Measurements from ENCODE around the gene DDX59.

DDX59 gene

GRCh38 chr1:200676829-200677228, 7.1 kb upstream of the DDX59 start:
- no peak for DNase-seq (ENCODE audit: extremely low spot score)
- ChIA-PET CTCF (no interaction called here), POLR2A (interaction anchor here (0.6 kb wide), 1 partner anchor 431 kb away, joined by 3 read pairs; no protein-coding TSS in a partner anchor)
- TF ChIP-seq L3MBTL2 (conservative IDR thresholded peaks at IDR 0.05) (no peak), FOXA1 (IDR thresholded peaks at IDR 0.05) (no peak), ZNF384 (IDR thresholded peaks at IDR 0.05) (no peak), NFRKB (IDR thresholded peaks at IDR 0.05) (no peak), FOXK2 (IDR thresholded peaks at IDR 0.05) (no peak), BHLHE40 (IDR thresholded peaks at IDR 0.05; ENCODE audit: borderline replicate concordance) (no peak)

GRCh38 chr1:200675588-200675852, 5.8 kb upstream of the DDX59 start:
- no peak for DNase-seq (ENCODE audit: extremely low spot score)

GRCh38 chr1:200674838-200675587, 5.3 kb upstream of the DDX59 start:
- ChIA-PET CTCF (no interaction called here), POLR2A (no interaction called here)
- no peak for TF ChIP-seq CTBP1 (IDR thresholded peaks at IDR 0.05; ENCODE audit: borderline replicate concordance)
- TF ChIP-seq TARDBP (IDR thresholded peaks at IDR 0.05): no peak
- no peak for TF ChIP-seq ELF4 (IDR thresholded peaks at IDR 0.05)
- TF ChIP-seq BHLHE40 (IDR thresholded peaks at IDR 0.05; ENCODE audit: borderline replicate concordance): no peak
- TF ChIP-seq LEF1 (IDR thresholded peaks at IDR 0.05; ENCODE audit: borderline replicate concordance): no peak
- no peak for TF ChIP-seq NFRKB (IDR thresholded peaks at IDR 0.05)
- TF ChIP-seq ARNT (IDR thresholded peaks at IDR 0.05): no peak
- no peak for TF ChIP-seq FOXK2 (IDR thresholded peaks at IDR 0.05)
- no peak for TF ChIP-seq L3MBTL2 (conservative IDR thresholded peaks at IDR 0.05)
- no peak for TF ChIP-seq PKNOX1 (IDR thresholded peaks at IDR 0.05)
- no peak for TF ChIP-seq ZNF384 (IDR thresholded peaks at IDR 0.05)
- DNase-seq (ENCODE audit: extremely low spot score): no peak

More at GRCh38 chr1:200675588-200675852, 5.8 kb upstream of the DDX59 start:
- POLR2A ChIA-PET: no interaction called here
- CTCF ChIA-PET: no interaction called here
- TF ChIP-seq ZNF384 (IDR thresholded peaks at IDR 0.05): no peak
- no peak for TF ChIP-seq NFRKB (IDR thresholded peaks at IDR 0.05)
- TF ChIP-seq TARDBP (IDR thresholded peaks at IDR 0.05): no peak
- TF ChIP-seq FOXK2 (IDR thresholded peaks at IDR 0.05): no peak
- no peak for TF ChIP-seq L3MBTL2 (conservative IDR thresholded peaks at IDR 0.05)
- no peak for TF ChIP-seq SP1 (IDR thresholded peaks at IDR 0.05)
- TF ChIP-seq LEF1 (IDR thresholded peaks at IDR 0.05; ENCODE audit: borderline replicate concordance): no peak
- no peak for TF ChIP-seq FOXM1 (IDR thresholded peaks at IDR 0.05; ENCODE audit: borderline replicate concordance)
- no peak for TF ChIP-seq CTBP1 (IDR thresholded peaks at IDR 0.05; ENCODE audit: borderline replicate concordance)
- TF ChIP-seq ARNT (IDR thresholded peaks at IDR 0.05): no peak
- no peak for TF ChIP-seq FOXA1 (IDR thresholded peaks at IDR 0.05)

DNA sequence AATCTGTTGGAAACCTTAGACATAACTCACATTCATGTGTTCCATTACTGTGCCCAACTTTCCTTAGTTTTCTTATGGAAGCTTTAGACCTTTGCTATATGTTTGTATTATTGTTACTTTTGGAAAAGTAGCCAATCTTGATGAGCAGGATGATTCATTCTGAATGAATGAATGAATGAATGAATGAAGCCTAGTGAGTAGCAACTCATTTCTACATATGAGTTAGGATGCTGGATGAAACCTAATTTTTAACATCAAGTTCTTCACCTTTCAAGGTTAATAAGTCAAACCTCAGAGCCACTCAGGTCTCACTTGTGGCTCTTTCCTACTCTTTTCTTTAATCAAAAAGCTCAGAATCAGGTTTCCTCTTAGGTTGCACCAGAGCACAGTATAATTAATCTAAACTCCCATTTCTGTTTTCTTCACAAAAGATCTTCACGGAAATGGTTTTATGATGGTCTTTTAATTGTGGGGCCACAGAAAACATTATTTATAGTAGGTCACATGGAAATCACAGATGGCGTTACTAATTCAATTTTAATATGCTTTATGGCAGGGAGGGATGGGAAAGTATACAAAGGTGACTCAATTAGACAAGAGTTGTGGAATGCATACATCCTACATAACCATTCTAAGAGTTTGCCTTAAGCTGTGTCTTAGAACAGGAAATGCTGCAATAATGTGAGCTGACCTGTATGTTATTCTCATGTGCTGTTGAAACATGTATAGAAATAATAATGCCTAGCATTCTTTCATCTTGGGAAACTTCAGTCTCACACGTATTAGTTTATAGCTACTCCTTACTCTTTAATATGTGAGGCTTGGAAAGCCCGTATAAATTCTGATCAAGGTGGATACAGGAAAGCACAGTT, 4.5 kb upstream of the DDX59 start:
- POLR2A ChIA-PET: no interaction called here
- CTCF ChIA-PET: no interaction called here
- TF ChIP-seq PKNOX1 (IDR thresholded peaks at IDR 0.05): no peak
- TF ChIP-seq LEF1 (IDR thresholded peaks at IDR 0.05; ENCODE audit: borderline replicate concordance): no peak
- TF ChIP-seq FOXA1 (IDR thresholded peaks at IDR 0.05): no peak
- TF ChIP-seq FOXK2 (IDR thresholded peaks at IDR 0.05): no peak
- no peak for TF ChIP-seq CTBP1 (IDR thresholded peaks at IDR 0.05; ENCODE audit: borderline replicate concordance)
- TF ChIP-seq SUZ12 (IDR thresholded peaks at IDR 0.05): no peak
- TF ChIP-seq FOXM1 (IDR thresholded peaks at IDR 0.05; ENCODE audit: borderline replicate concordance): no peak
- TF ChIP-seq SP1 (IDR thresholded peaks at IDR 0.05): no peak
- TF ChIP-seq BHLHE40 (IDR thresholded peaks at IDR 0.05; ENCODE audit: borderline replicate concordance): no peak
- DNase-seq (ENCODE audit: extremely low spot score): no peak

DNA sequence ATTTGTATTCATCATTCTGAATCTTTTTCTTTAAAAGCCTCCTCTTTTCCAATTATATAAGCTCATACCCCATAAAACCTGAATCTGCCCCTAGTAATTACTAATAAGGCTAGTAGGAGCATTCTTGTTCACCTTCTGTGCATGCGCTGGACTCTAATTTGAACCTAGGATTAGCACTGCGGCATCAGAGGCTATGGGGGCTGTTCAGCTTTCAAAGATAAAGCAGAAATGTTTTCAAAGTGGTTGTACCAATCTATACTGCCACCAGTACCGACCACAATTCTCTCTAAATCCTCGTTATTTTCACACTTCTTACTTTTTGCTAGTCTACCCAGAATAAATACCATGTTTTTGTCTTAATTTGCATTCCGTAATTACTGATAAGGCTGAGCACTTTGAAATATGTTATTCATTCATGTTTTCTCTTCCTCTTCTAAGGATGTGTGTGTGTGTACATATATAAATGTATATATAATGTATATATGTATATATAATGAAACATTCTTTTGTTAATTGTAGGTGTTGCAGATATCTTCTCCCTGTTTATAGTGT, 1.6 kb upstream of the DDX59 start:
- no peak for TF ChIP-seq L3MBTL2 (conservative IDR thresholded peaks at IDR 0.05)
- no peak for TF ChIP-seq SP1 (IDR thresholded peaks at IDR 0.05)
- TF ChIP-seq PKNOX1 (IDR thresholded peaks at IDR 0.05): no peak
- TF ChIP-seq LEF1 (IDR thresholded peaks at IDR 0.05; ENCODE audit: borderline replicate concordance): no peak
- TF ChIP-seq FOXK2 (IDR thresholded peaks at IDR 0.05): no peak
- TF ChIP-seq TARDBP (IDR thresholded peaks at IDR 0.05): no peak
- no peak for TF ChIP-seq SUZ12 (IDR thresholded peaks at IDR 0.05)
- TF ChIP-seq FOXA1 (IDR thresholded peaks at IDR 0.05): no peak
- no peak for TF ChIP-seq ARNT (IDR thresholded peaks at IDR 0.05)
- no peak for TF ChIP-seq FOXM1 (IDR thresholded peaks at IDR 0.05; ENCODE audit: borderline replicate concordance)
- no peak for TF ChIP-seq ELF4 (IDR thresholded peaks at IDR 0.05)
- no peak for TF ChIP-seq CTBP1 (IDR thresholded peaks at IDR 0.05; ENCODE audit: borderline replicate concordance)
- no peak for TF ChIP-seq HDGF (IDR thresholded peaks at IDR 0.05; ENCODE audit: borderline replicate concordance)
- TF ChIP-seq NFRKB (IDR thresholded peaks at IDR 0.05): no peak
- no peak for TF ChIP-seq ZNF384 (IDR thresholded peaks at IDR 0.05)
- no peak for TF ChIP-seq BHLHE40 (IDR thresholded peaks at IDR 0.05; ENCODE audit: borderline replicate concordance)
- ChIA-PET CTCF (no interaction called here), POLR2A (interaction anchor here (2.2 to 3.2 kb wide), 2 partner anchors 67 to 73 kb away, joined by 6 to 26 read pairs; partner anchors contain the start of gene CAMSAP2)
- DNase-seq (ENCODE audit: extremely low spot score): no peak
